ENCODE measurements around the gene IFIT2. TPM values are rescaled to one million over a fixed set of nuclear protein-coding genes. Genes with fewer than 3 reads are reported as not detected.
A peak's percentile ranks its signal among the peaks of the same experiment; 100 is the strongest.

Gene IFIT2
- total and polyA plus RNA-seq, 2 experiments from 2014 or later = 0.10 TPM; not detected in 1

DNA sequence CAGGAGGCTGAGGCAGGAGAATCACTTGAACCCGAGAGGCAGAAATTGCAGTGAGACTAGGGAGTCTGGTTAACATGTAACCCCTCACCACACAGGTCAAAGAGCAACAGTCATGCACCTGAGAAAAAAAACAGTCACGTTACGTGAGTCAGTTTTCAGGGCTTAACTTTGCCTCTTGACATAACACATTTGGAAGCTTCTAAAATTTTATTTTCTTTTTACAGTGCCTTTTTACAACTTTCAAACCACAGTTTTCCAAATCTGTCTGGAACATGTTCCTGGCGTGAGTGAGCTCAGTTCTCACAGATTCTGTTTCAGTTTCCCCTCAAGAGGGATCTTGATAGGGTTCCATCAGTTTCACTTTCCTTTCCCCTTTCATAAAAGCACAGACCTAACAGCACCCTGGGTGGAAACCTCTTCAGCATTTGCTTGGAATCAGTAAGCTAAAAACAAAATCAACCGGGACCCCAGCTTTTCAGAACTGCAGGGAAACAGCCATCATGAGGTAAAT lies 30.3 kb downstream of the IFIT2 start:
- ATAC-seq (peak; percentile 21; the same call in 2 of the 3 replicates), DNase-seq (ENCODE audit: low spot score) (no peak)
- Mint-ChIP-seq H3K9me3 (no peaks in the 10 kb centered on the region; the same call in 2 of the 3 replicates), H3K36me3 (ENCODE audit: low read depth) (no peaks in the 10 kb centered on the region), H3K4me3 (no peak overlapping the region), H3K4me1 (peaks cover 42% of the 10 kb centered on the region), H3K27ac (peak overlapping the region; percentile 78; the same call in 1 of the 2 replicates), H3K27me3 (ENCODE audit: insufficient read depth, low read depth, poor library complexity) (peaks cover 22% of the 10 kb centered on the region)
- no peaks in the 10 kb centered on the region for H4K20me1 ChIP-seq (replicated peaks; ENCODE audit: insufficient read depth)
- no peaks in the 10 kb centered on the region; the same call in 1 of the 2 replicates for H3K9me2 ChIP-seq (ENCODE audit: insufficient read depth)
- no peaks in the 10 kb centered on the region for H3K79me2 ChIP-seq (replicated peaks; ENCODE audit: insufficient read depth)
- no peaks in the 10 kb centered on the region; the same call in 1 of the 2 replicates for H3F3A ChIP-seq (replicated peaks; ENCODE audit: low read depth)
- peaks cover 36% of the 10 kb centered on the region for H3K4me1 ChIP-seq (ENCODE audit: insufficient read depth)
- no peak overlapping the region for H3K4me3 ChIP-seq
- peak overlapping the region; percentile 43 for H3K27ac ChIP-seq (ENCODE audit: low read depth)
- no peak overlapping the region for H3K4me2 ChIP-seq
- H3K36me3 ChIP-seq (ENCODE audit: insufficient read depth) = no peaks in the 10 kb centered on the region
- TF ChIP-seq, protein P1, sequence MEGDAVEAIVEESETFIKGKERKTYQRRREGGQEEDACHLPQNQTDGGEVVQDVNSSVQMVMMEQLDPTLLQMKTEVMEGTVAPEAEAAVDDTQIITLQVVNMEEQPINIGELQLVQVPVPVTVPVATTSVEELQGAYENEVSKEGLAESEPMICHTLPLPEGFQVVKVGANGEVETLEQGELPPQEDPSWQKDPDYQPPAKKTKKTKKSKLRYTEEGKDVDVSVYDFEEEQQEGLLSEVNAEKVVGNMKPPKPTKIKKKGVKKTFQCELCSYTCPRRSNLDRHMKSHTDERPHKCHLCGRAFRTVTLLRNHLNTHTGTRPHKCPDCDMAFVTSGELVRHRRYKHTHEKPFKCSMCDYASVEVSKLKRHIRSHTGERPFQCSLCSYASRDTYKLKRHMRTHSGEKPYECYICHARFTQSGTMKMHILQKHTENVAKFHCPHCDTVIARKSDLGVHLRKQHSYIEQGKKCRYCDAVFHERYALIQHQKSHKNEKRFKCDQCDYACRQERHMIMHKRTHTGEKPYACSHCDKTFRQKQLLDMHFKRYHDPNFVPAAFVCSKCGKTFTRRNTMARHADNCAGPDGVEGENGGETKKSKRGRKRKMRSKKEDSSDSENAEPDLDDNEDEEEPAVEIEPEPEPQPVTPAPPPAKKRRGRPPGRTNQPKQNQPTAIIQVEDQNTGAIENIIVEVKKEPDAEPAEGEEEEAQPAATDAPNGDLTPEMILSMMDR (conservative IDR thresholded peaks at IDR 0.05; ENCODE audit: low read depth in 2 of 2) = no peak
- TF ChIP-seq, protein P2, sequence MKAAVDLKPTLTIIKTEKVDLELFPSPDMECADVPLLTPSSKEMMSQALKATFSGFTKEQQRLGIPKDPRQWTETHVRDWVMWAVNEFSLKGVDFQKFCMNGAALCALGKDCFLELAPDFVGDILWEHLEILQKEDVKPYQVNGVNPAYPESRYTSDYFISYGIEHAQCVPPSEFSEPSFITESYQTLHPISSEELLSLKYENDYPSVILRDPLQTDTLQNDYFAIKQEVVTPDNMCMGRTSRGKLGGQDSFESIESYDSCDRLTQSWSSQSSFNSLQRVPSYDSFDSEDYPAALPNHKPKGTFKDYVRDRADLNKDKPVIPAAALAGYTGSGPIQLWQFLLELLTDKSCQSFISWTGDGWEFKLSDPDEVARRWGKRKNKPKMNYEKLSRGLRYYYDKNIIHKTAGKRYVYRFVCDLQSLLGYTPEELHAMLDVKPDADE (IDR thresholded peaks at IDR 0.05) = no peak
- TF ChIP-seq, protein P3, sequence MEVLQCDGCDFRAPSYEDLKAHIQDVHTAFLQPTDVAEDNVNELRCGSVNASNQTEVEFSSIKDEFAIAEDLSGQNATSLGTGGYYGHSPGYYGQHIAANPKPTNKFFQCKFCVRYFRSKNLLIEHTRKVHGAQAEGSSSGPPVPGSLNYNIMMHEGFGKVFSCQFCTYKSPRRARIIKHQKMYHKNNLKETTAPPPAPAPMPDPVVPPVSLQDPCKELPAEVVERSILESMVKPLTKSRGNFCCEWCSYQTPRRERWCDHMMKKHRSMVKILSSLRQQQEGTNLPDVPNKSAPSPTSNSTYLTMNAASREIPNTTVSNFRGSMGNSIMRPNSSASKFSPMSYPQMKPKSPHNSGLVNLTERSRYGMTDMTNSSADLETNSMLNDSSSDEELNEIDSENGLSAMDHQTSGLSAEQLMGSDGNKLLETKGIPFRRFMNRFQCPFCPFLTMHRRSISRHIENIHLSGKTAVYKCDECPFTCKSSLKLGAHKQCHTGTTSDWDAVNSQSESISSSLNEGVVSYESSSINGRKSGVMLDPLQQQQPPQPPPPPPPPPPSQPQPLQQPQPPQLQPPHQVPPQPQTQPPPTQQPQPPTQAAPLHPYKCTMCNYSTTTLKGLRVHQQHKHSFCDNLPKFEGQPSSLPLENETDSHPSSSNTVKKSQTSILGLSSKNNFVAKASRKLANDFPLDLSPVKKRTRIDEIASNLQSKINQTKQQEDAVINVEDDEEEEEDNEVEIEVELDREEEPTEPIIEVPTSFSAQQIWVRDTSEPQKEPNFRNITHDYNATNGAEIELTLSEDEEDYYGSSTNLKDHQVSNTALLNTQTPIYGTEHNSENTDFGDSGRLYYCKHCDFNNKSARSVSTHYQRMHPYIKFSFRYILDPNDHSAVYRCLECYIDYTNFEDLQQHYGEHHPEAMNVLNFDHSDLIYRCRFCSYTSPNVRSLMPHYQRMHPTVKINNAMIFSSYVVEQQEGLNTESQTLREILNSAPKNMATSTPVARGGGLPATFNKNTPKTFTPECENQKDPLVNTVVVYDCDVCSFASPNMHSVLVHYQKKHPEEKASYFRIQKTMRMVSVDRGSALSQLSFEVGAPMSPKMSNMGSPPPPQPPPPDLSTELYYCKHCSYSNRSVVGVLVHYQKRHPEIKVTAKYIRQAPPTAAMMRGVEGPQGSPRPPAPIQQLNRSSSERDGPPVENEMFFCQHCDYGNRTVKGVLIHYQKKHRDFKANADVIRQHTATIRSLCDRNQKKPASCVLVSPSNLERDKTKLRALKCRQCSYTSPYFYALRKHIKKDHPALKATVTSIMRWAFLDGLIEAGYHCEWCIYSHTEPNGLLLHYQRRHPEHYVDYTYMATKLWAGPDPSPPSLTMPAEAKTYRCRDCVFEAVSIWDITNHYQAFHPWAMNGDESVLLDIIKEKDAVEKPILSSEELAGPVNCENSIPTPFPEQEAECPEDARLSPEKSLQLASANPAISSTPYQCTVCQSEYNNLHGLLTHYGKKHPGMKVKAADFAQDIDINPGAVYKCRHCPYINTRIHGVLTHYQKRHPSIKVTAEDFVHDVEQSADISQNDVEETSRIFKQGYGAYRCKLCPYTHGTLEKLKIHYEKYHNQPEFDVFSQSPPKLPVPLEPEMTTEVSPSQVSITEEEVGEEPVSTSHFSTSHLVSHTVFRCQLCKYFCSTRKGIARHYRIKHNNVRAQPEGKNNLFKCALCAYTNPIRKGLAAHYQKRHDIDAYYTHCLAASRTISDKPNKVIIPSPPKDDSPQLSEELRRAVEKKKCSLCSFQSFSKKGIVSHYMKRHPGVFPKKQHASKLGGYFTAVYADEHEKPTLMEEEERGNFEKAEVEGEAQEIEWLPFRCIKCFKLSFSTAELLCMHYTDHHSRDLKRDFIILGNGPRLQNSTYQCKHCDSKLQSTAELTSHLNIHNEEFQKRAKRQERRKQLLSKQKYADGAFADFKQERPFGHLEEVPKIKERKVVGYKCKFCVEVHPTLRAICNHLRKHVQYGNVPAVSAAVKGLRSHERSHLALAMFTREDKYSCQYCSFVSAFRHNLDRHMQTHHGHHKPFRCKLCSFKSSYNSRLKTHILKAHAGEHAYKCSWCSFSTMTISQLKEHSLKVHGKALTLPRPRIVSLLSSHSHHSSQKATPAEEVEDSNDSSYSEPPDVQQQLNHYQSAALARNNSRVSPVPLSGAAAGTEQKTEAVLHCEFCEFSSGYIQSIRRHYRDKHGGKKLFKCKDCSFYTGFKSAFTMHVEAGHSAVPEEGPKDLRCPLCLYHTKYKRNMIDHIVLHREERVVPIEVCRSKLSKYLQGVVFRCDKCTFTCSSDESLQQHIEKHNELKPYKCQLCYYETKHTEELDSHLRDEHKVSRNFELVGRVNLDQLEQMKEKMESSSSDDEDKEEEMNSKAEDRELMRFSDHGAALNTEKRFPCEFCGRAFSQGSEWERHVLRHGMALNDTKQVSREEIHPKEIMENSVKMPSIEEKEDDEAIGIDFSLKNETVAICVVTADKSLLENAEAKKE (CRISPR knock-in tag; IDR thresholded peaks at IDR 0.05) = no peak
- no peak for TF ChIP-seq CREB1 (CRISPR knock-in tag; IDR thresholded peaks at IDR 0.05; ENCODE audit: low read depth)
- TF ChIP-seq EZH2 (IDR thresholded peaks at IDR 0.05; ENCODE audit: low read depth, unreplicated experiment) = no peak
- no peak for TF ChIP-seq JUNB (IDR thresholded peaks at IDR 0.05; ENCODE audit: unreplicated experiment)
- TF ChIP-seq EZH2phosphoT487 (IDR thresholded peaks at IDR 0.05; ENCODE audit: unreplicated experiment) = no peak
- TF ChIP-seq STAT1 (IDR thresholded peaks at IDR 0.05; ENCODE audit: unreplicated experiment) = no peak
- no peak for TF ChIP-seq NANOG (IDR thresholded peaks at IDR 0.05; ENCODE audit: borderline replicate concordance)
- no peak for TF ChIP-seq POLR2AphosphoS5 (IDR thresholded peaks at IDR 0.05; ENCODE audit: low read depth)
- TF ChIP-seq ZNF114 (CRISPR knock-in tag; IDR thresholded peaks at IDR 0.05) = no peak
- TF ChIP-seq, protein P4, sequence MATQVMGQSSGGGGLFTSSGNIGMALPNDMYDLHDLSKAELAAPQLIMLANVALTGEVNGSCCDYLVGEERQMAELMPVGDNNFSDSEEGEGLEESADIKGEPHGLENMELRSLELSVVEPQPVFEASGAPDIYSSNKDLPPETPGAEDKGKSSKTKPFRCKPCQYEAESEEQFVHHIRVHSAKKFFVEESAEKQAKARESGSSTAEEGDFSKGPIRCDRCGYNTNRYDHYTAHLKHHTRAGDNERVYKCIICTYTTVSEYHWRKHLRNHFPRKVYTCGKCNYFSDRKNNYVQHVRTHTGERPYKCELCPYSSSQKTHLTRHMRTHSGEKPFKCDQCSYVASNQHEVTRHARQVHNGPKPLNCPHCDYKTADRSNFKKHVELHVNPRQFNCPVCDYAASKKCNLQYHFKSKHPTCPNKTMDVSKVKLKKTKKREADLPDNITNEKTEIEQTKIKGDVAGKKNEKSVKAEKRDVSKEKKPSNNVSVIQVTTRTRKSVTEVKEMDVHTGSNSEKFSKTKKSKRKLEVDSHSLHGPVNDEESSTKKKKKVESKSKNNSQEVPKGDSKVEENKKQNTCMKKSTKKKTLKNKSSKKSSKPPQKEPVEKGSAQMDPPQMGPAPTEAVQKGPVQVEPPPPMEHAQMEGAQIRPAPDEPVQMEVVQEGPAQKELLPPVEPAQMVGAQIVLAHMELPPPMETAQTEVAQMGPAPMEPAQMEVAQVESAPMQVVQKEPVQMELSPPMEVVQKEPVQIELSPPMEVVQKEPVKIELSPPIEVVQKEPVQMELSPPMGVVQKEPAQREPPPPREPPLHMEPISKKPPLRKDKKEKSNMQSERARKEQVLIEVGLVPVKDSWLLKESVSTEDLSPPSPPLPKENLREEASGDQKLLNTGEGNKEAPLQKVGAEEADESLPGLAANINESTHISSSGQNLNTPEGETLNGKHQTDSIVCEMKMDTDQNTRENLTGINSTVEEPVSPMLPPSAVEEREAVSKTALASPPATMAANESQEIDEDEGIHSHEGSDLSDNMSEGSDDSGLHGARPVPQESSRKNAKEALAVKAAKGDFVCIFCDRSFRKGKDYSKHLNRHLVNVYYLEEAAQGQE (IDR thresholded peaks at IDR 0.05; ENCODE audit: unreplicated experiment) = no peak
- TF ChIP-seq ZNF331 (CRISPR knock-in tag; IDR thresholded peaks at IDR 0.05; ENCODE audit: low read depth) = no peak
- H3K27me3 ChIP-seq (ENCODE audit: insufficient read depth) = no peaks in the 10 kb centered on the region
- 0 out of 2 replicates have a peak overlapping the region, but pooled peaks have one; percentile 38 for H2AFZ ChIP-seq

Measured in GM23338 (cell line).